GM12878 (cell line): Measurements from ENCODE around the gene PLA2G1B.
"Not testable (repeated sequence)": the region's sequence is repeated elsewhere in the genome, so short reads cannot be mapped to it uniquely, and the experiment has no call there.

Experiments used
- CREB1 ChIP-seq: IDR thresholded peaks from 2 replicates; pipeline ENCODE4 v1.6.1; 2012; ENCODE audit warnings: low read depth, mild to moderate bottlenecking, inconsistent platforms
- EP300 ChIP-seq, 2 experiments: fragments of 150-350 bp in 1 of 2; IDR thresholded peaks; 2 replicates each; pipeline ENCODE4 v1.6.1; 2011 to 2012; ENCODE audit warnings: low read depth in 2 of 2, low read length in 2 of 2, borderline replicate concordance in 1 of 2, improper control_type of control experiment in 1 of 2, inconsistent platforms in 1 of 2; ENCODE audit not compliant: control insufficient read depth in 1 of 2
- MYC ChIP-seq: IDR thresholded peaks from 2 replicates; pipeline ENCODE4 v1.6.1; 2011; ENCODE audit warnings: mild to moderate bottlenecking, low read length, moderate library complexity, inconsistent platforms; ENCODE audit not compliant: insufficient read depth, insufficient replicate concordance, insufficient read length, severe bottlenecking
- POLR2A ChIP-seq: IDR thresholded peaks from 2 replicates; pipeline ENCODE4 v1.6.1; 2011; ENCODE audit warnings: low read depth, mild to moderate bottlenecking, low read length
- TF ChIP-seq, protein P1 (sequence below), 3 experiments: IDR thresholded peaks in 2 of 3; conservative IDR thresholded peaks in 1 of 3; 2 replicates each; pipeline ENCODE4 v1.5.1; 2011; ENCODE audit warnings: low read depth in 3 of 3, low read length in 3 of 3, mild to moderate bottlenecking in 3 of 3, control low read depth in 2 of 3, moderate library complexity in 2 of 3, inconsistent platforms in 1 of 3, mixed read lengths in 1 of 3; ENCODE audit not compliant: control insufficient read depth in 2 of 3, insufficient read depth in 1 of 3; ENCODE audit errors: extremely low read depth in 1 of 3

DNA sequence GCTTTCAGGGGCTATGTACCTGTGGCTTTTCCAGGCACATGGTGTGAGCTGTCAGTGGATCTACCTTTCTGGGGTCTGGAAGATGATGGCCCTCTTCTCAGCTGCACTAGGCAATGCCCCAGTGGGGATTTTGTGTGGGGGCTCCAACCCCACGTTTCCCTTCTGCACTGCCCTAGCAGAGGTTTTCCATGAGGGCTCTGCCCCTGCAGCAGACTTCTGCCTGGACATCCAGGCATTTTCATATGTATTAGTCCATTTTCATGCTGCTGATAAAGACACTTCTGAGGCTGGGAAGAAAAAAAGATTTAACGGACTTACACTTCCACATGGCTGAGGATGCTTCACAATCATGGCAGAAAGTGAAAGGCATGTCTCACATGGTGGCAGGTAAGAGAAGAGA, 8.8 kb upstream of the PLA2G1B start:
- TF ChIP-seq, protein P1, sequence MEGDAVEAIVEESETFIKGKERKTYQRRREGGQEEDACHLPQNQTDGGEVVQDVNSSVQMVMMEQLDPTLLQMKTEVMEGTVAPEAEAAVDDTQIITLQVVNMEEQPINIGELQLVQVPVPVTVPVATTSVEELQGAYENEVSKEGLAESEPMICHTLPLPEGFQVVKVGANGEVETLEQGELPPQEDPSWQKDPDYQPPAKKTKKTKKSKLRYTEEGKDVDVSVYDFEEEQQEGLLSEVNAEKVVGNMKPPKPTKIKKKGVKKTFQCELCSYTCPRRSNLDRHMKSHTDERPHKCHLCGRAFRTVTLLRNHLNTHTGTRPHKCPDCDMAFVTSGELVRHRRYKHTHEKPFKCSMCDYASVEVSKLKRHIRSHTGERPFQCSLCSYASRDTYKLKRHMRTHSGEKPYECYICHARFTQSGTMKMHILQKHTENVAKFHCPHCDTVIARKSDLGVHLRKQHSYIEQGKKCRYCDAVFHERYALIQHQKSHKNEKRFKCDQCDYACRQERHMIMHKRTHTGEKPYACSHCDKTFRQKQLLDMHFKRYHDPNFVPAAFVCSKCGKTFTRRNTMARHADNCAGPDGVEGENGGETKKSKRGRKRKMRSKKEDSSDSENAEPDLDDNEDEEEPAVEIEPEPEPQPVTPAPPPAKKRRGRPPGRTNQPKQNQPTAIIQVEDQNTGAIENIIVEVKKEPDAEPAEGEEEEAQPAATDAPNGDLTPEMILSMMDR (IDR thresholded peaks at IDR 0.05 in 2 of 3, conservative IDR thresholded peaks at IDR 0.05 in 1 of 3; ENCODE audit: control insufficient read depth in 2 of 3, extremely low read depth in 1 of 3, insufficient read depth in 1 of 3, low read depth in 3 of 3, low read length in 3 of 3), result not testable (repeated sequence)
- not testable (repeated sequence) for TF ChIP-seq EP300 (IDR thresholded peaks at IDR 0.05; ENCODE audit: borderline replicate concordance in 1 of 2, control insufficient read depth in 1 of 2, low read depth in 2 of 2, low read length in 2 of 2); MYC; CREB1; POLR2A
